Neural crest cell (in vitro differentiated cells): Measurements from ENCODE around the gene RNF141. TPM values are rescaled to one million over a fixed set of nuclear protein-coding genes. Genes with fewer than 3 reads are reported as not detected.

ENCODE experiments used
- DNase-seq: peaks from one replicate; pipeline ENCODE4 v3.0.0; 2021; ENCODE audit warnings: low read depth, mixed read lengths, low spot score
- H3K27ac Mint-ChIP-seq: one replicate; pipeline ENCODE4 v1.8.0; 2021; ENCODE audit warnings: mild to moderate bottlenecking, mixed read lengths; ENCODE audit not compliant: unreplicated experiment
- H3K27me3 Mint-ChIP-seq: 2 replicates; pipeline ENCODE4 v1.8.0; 2021; ENCODE audit warnings: low read depth, mild to moderate bottlenecking, mixed read lengths
- H3K36me3 Mint-ChIP-seq: 2 replicates; pipeline ENCODE4 v1.8.0; 2021; ENCODE audit warnings: low read depth, mild to moderate bottlenecking, mixed read lengths
- H3K4me1 Mint-ChIP-seq: 2 replicates; pipeline ENCODE4 v1.8.0; 2021; ENCODE audit warnings: mixed read lengths
- H3K4me3 Mint-ChIP-seq: one replicate; pipeline ENCODE4 v1.8.0; 2021; ENCODE audit warnings: mild to moderate bottlenecking, mixed read lengths
- H3K9me3 Mint-ChIP-seq: 2 replicates; pipeline ENCODE4 v1.8.0; 2021; ENCODE audit warnings: mixed read lengths
- total RNA-seq: library from RNA; stranded (reverse); gene quantifications from 2 replicates; pipeline ENCODE4 v1.2.1, GENCODE V29; 2021
- TF ChIP-seq, protein P1 (sequence below): fragments of 200-600 bp; sonication (generic); conservative IDR thresholded peaks from 2 replicates; pipeline ENCODE4 v1.5.0; 2021; ENCODE audit warnings: antibody characterized with exemption, mild to moderate bottlenecking

RNF141 gene
- total RNA-seq, 1 donor from 2014 or later, result 33.0 TPM

DNA sequence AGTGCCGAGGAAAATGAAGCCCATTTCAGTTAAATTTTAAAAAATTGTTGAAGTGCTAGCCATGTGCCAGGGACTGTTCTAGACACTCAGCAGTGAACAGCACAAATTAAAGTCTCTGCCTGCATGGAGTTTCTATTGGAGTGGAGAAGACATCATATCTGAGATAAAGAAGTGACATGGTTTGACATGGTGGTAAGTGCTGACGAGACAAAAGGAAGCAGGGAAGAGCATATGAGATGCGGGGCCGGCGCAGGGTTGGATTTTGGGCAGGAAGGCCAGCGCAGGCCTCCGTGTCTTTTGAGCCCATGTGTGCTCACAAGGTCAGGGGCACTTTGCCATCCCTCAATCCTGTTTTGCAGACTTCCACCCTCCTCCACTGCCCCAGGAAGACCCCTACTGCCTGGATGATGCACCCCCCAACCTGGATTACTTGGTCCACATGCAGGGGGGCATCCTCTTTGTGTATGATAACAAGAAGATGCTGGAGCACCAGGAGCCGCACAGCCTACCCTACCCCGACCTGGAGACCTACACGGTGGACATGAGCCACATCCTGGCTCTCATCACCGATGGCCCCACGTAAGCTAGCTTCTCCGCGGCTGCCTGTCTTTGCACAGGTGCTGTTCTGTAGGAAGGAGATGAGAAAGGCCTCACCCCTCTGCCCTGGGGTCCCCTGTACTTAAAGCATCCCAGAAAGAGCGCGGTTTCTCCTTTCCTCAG lies 56.4 kb downstream of the RNF141 start:
- Mint-ChIP-seq H3K27ac (no peak overlapping the region), H3K36me3 (no peaks in the 10 kb centered on the region), H3K4me3 (no peak overlapping the region), H3K4me1 (peaks cover 5% of the 10 kb centered on the region), H3K27me3 (no peaks in the 10 kb centered on the region), H3K9me3 (no peaks in the 10 kb centered on the region)
- TF ChIP-seq, protein P1, sequence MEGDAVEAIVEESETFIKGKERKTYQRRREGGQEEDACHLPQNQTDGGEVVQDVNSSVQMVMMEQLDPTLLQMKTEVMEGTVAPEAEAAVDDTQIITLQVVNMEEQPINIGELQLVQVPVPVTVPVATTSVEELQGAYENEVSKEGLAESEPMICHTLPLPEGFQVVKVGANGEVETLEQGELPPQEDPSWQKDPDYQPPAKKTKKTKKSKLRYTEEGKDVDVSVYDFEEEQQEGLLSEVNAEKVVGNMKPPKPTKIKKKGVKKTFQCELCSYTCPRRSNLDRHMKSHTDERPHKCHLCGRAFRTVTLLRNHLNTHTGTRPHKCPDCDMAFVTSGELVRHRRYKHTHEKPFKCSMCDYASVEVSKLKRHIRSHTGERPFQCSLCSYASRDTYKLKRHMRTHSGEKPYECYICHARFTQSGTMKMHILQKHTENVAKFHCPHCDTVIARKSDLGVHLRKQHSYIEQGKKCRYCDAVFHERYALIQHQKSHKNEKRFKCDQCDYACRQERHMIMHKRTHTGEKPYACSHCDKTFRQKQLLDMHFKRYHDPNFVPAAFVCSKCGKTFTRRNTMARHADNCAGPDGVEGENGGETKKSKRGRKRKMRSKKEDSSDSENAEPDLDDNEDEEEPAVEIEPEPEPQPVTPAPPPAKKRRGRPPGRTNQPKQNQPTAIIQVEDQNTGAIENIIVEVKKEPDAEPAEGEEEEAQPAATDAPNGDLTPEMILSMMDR, result no peak
- DNase-seq, result no peak

DNA sequence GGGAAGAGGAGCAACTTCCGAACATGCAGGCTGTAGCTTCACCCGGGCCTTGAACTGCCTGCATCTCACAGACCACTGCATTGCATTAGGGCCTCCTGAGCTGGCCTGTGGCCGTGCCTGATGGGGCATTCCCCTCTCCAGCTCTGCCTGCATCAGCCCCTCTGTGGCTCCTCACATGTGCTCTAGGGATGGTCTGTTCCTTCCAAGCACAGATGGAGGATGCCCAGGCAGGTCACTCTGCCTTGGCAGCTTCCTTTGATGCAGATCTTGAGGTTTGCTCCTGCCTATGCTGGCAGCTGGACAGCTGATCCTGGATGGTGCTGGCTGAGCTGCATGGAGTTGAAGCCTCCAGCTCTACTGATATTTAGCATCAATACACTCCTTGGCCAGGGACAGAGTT lies 57.4 kb downstream of the RNF141 start:
- Mint-ChIP-seq H3K4me1 (peaks cover 5% of the 10 kb centered on the region), H3K4me3 (no peak overlapping the region), H3K27ac (no peak overlapping the region), H3K9me3 (no peaks in the 10 kb centered on the region), H3K27me3 (no peaks in the 10 kb centered on the region), H3K36me3 (no peaks in the 10 kb centered on the region)
- no peak for DNase-seq
- TF ChIP-seq, protein P1, result no peak

DNA sequence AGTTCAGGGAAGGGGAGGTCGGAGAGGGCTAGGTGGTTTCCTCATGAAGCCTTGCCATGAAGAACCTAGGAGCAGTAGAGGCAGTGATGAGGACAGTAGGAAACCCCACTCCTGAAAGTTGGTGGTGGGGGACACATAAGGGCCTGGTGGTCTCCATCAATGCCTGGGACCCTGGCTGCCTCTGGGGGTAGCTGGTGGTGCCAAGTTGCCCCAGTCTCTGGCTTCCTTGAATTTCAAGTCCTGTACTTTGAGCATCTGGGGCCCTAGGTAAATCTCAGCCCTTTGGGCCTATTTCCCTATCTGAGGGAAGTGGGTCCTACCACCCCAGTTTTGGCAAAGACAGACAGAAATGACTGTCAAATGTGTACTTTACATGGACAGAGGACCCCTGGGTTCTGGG lies 57.8 kb downstream of the RNF141 start:
- Mint-ChIP-seq H3K4me3 (no peak overlapping the region), H3K27ac (no peak overlapping the region)
- TF ChIP-seq, protein P1, result no peak

DNA sequence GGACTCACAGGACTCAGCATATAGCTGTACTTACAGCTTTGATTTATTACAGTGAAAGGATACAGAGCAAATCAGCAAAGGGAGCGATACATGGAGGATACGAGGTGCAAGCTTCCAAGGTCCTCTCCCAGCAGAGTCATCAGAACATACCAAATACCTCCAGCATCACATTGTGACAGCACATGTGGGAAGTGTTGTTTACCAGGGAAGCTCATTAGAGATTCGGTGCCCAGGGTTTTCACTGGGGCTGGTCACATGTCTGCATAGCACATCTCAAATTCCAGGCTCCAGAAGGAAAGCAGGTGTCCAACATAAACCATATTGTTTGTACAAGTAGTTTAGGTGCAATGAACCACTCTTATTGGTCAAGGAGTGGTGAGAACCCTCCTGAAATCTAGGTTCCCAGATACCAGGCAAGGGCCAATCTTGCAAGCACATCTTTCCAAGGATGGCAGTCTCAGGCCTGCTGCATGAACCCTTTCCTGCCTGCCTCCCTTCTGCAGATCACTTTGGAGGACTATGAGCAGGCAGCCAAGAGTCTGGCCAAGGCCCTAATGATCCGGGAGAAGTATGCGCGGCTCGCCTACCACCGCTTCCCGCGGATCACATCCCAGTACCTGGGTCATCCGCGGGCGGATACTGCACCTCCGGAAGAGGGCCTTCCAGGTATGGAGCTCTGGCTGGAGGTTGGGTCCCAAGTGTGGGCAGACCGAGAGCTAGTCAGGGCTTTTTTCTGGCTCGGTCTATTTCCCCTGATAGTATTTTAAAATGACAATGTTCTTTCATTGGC lies 59.2 kb downstream of the RNF141 start:
- Mint-ChIP-seq H3K4me1 (no peaks in the 10 kb centered on the region), H3K9me3 (no peaks in the 10 kb centered on the region), H3K27me3 (no peaks in the 10 kb centered on the region), H3K36me3 (no peaks in the 10 kb centered on the region), H3K27ac (no peak overlapping the region), H3K4me3 (no peak overlapping the region)
- TF ChIP-seq, protein P1, result no peak
- no peak for DNase-seq

More for the DNA sequence above, 57.8 kb downstream of the RNF141 start:
- no peaks in the 10 kb centered on the region for H3K27me3 Mint-ChIP-seq
- no peaks in the 10 kb centered on the region for H3K9me3 Mint-ChIP-seq
- H3K4me1 Mint-ChIP-seq, result peaks cover 2% of the 10 kb centered on the region
- DNase-seq, result no peak
- no peaks in the 10 kb centered on the region for H3K36me3 Mint-ChIP-seq

DNA sequence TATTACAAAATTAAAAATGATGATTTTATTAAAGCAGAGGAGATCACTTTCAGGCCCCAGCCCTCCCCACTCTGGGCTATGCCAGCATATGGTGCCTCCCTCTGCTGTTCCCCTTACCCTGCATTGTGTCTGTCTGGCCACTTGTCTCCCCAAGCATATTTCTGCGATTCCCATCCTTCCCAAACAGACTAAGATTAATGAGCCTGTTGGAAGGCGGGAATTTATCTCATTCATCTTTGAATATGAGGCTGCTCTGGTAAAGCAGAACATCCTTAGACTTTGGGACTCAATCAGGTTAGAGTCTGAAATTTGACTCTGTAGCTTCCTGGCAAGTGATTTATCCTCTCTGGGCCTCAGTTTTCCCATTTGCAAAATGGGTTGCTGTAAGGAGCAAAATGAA lies 60.2 kb downstream of the RNF141 start:
- Mint-ChIP-seq H3K9me3 (no peaks in the 10 kb centered on the region), H3K4me3 (no peak overlapping the region), H3K27ac (no peak overlapping the region), H3K27me3 (no peaks in the 10 kb centered on the region), H3K36me3 (no peaks in the 10 kb centered on the region), H3K4me1 (no peaks in the 10 kb centered on the region)
- TF ChIP-seq, protein P1, result no peak
- no peak for DNase-seq
